ENCODE measurements around the gene TPCN2. TPM values are rescaled to one million over a fixed set of nuclear protein-coding genes. Genes with fewer than 3 reads are reported as not detected.

The TPCN2 gene
- polyA plus RNA-seq, 1 donor from 2014 or later = 14.2 TPM

DNA sequence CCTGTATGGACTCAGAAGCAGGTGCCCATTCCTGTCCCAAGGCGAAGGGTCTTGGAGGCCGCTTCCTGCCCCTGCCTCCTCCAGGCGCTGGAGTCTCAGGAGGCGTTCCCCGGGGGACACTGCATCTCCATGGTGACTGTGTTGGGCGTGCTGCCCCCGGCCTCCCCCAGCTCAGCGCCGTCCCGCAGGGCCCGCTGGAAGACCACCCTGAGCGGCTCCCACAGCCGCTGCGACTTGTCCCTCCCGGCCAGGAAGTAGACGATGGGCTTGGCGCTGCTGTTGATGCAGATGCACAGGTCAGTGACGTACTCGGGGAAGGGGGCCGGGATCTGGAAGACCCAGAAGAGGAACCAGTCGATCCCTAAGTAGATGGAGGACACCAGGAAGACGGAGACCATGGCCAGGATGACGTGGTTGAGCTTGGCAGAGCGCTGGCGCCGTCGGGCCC lies 43.5 kb upstream of the TPCN2 start:
- no peak overlapping the region for H3K27ac ChIP-seq (ENCODE audit: low read length)
- no peaks in the 10 kb centered on the region for H4K20me1 ChIP-seq (ENCODE audit: insufficient read depth)
- TF ChIP-seq, protein P1, sequence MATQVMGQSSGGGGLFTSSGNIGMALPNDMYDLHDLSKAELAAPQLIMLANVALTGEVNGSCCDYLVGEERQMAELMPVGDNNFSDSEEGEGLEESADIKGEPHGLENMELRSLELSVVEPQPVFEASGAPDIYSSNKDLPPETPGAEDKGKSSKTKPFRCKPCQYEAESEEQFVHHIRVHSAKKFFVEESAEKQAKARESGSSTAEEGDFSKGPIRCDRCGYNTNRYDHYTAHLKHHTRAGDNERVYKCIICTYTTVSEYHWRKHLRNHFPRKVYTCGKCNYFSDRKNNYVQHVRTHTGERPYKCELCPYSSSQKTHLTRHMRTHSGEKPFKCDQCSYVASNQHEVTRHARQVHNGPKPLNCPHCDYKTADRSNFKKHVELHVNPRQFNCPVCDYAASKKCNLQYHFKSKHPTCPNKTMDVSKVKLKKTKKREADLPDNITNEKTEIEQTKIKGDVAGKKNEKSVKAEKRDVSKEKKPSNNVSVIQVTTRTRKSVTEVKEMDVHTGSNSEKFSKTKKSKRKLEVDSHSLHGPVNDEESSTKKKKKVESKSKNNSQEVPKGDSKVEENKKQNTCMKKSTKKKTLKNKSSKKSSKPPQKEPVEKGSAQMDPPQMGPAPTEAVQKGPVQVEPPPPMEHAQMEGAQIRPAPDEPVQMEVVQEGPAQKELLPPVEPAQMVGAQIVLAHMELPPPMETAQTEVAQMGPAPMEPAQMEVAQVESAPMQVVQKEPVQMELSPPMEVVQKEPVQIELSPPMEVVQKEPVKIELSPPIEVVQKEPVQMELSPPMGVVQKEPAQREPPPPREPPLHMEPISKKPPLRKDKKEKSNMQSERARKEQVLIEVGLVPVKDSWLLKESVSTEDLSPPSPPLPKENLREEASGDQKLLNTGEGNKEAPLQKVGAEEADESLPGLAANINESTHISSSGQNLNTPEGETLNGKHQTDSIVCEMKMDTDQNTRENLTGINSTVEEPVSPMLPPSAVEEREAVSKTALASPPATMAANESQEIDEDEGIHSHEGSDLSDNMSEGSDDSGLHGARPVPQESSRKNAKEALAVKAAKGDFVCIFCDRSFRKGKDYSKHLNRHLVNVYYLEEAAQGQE (IDR thresholded peaks at IDR 0.05; ENCODE audit: borderline replicate concordance) = no peak
- TF ChIP-seq MXI1 (conservative IDR thresholded peaks at IDR 0.05; ENCODE audit: poor library complexity, severe bottlenecking) (no peak), RAD21 (conservative IDR thresholded peaks at IDR 0.05) (no peak), TAF1 (IDR thresholded peaks at IDR 0.05; ENCODE audit: low read depth) (no peak), POLR2AphosphoS5 (IDR thresholded peaks at IDR 0.05) (no peak), EP300 (conservative IDR thresholded peaks at IDR 0.05; ENCODE audit: poor library complexity, severe bottlenecking) (no peak), EZH2 (IDR thresholded peaks at IDR 0.05; ENCODE audit: borderline replicate concordance, insufficient read depth, low read length, poor library complexity, severe bottlenecking) (no peak), SMC3 (conservative IDR thresholded peaks at IDR 0.05; ENCODE audit: poor library complexity) (no peak)
- TF ChIP-seq, protein P2, sequence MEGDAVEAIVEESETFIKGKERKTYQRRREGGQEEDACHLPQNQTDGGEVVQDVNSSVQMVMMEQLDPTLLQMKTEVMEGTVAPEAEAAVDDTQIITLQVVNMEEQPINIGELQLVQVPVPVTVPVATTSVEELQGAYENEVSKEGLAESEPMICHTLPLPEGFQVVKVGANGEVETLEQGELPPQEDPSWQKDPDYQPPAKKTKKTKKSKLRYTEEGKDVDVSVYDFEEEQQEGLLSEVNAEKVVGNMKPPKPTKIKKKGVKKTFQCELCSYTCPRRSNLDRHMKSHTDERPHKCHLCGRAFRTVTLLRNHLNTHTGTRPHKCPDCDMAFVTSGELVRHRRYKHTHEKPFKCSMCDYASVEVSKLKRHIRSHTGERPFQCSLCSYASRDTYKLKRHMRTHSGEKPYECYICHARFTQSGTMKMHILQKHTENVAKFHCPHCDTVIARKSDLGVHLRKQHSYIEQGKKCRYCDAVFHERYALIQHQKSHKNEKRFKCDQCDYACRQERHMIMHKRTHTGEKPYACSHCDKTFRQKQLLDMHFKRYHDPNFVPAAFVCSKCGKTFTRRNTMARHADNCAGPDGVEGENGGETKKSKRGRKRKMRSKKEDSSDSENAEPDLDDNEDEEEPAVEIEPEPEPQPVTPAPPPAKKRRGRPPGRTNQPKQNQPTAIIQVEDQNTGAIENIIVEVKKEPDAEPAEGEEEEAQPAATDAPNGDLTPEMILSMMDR (IDR thresholded peaks at IDR 0.05; ENCODE audit: poor library complexity, severe bottlenecking) = no peak
- H3K36me3 ChIP-seq (ENCODE audit: insufficient read depth, low read length) = no peaks in the 10 kb centered on the region
- H3K79me2 ChIP-seq (replicated peaks; ENCODE audit: insufficient read depth, low read length) = no peaks in the 10 kb centered on the region
- H3K9ac ChIP-seq (ENCODE audit: low read length) = no peak overlapping the region
- H3F3A ChIP-seq (ENCODE audit: insufficient read depth, low read length, poor library complexity, severe bottlenecking) = no peaks in the 10 kb centered on the region
- H3K27me3 ChIP-seq (ENCODE audit: insufficient read depth, low read depth, low read length) = no peaks in the 10 kb centered on the region
- H3K9me3 ChIP-seq (ENCODE audit: low read length) = no peaks in the 10 kb centered on the region
- H2AFZ ChIP-seq (ENCODE audit: low read depth, low read length) = no peak overlapping the region
- H3K9me2 ChIP-seq (ENCODE audit: insufficient read depth, low read length) = no peaks in the 10 kb centered on the region
- H3K4me3 ChIP-seq (ENCODE audit: low read length) = no peak overlapping the region
- H3K4me2 ChIP-seq (ENCODE audit: low read length) = no peak overlapping the region

DNA sequence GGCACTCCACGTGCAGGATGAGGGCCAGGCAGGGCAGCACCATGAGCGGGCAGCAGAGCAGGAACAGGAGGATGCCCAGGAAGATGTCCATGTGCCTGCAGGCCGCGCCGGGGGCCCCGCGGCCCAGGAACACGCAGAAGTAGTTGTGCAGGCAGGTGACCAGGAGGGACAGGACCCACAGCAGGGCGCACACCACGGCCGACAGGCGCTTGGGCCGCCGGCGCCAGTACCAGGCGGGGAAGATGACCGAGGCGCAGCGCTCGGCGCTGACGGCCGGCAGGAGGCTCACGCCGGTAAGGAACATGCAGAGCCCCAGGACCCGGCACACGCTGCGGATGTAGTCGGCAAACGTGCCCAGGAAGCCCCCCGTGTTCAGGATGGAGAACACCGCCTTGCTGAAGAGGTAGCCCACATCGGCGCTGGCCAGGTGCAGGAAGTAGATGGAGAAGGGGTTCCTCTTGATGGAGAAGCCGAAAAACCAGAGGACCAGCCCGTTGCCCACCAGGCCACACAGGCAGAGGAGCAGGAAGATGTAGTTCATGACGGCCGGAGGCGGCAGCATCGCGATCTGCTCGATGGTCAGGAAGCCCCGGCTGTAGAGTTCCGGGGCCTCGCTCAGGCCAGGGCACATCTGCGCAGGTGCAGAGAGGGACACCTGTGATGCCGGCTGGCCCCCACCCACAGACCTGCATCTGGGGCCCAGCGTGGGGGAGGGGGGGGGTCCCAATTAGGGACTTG lies 42.9 kb upstream of the TPCN2 start:
- Histone ChIP-seq H3K36me3 (ENCODE audit: insufficient read depth, low read length) (no peaks in the 10 kb centered on the region), H4K20me1 (ENCODE audit: insufficient read depth) (no peaks in the 10 kb centered on the region), H3K4me2 (ENCODE audit: low read length) (no peak overlapping the region), H3K27ac (ENCODE audit: low read length) (no peak overlapping the region), H3F3A (ENCODE audit: insufficient read depth, low read length, poor library complexity, severe bottlenecking) (no peaks in the 10 kb centered on the region), H2AFZ (ENCODE audit: low read depth, low read length) (no peak overlapping the region), H3K27me3 (ENCODE audit: insufficient read depth, low read depth, low read length) (no peaks in the 10 kb centered on the region), H3K9ac (ENCODE audit: low read length) (no peak overlapping the region), H3K4me3 (ENCODE audit: low read length) (no peak overlapping the region), H3K79me2 (replicated peaks; ENCODE audit: insufficient read depth, low read length) (no peaks in the 10 kb centered on the region), H3K9me2 (ENCODE audit: insufficient read depth, low read length) (no peaks in the 10 kb centered on the region), H3K9me3 (ENCODE audit: low read length) (no peaks in the 10 kb centered on the region)
- TF ChIP-seq, protein P1 (IDR thresholded peaks at IDR 0.05; ENCODE audit: borderline replicate concordance) = no peak
- TF ChIP-seq EZH2 (IDR thresholded peaks at IDR 0.05; ENCODE audit: borderline replicate concordance, insufficient read depth, low read length, poor library complexity, severe bottlenecking) (no peak), RAD21 (conservative IDR thresholded peaks at IDR 0.05) (no peak), MXI1 (conservative IDR thresholded peaks at IDR 0.05; ENCODE audit: poor library complexity, severe bottlenecking) (no peak), SMC3 (conservative IDR thresholded peaks at IDR 0.05; ENCODE audit: poor library complexity) (no peak), TAF1 (IDR thresholded peaks at IDR 0.05; ENCODE audit: low read depth) (no peak), EP300 (conservative IDR thresholded peaks at IDR 0.05; ENCODE audit: poor library complexity, severe bottlenecking) (no peak), POLR2AphosphoS5 (IDR thresholded peaks at IDR 0.05) (no peak)
- TF ChIP-seq, protein P2 (IDR thresholded peaks at IDR 0.05; ENCODE audit: poor library complexity, severe bottlenecking) = no peak

Measured in neural cell (in vitro differentiated cells).